Adrenal gland (tissue), 12 donors: ENCODE results near the gene KCNK6. TPM values are rescaled to one million over a fixed set of nuclear protein-coding genes. Genes with fewer than 3 reads are reported as not detected.

Experiments used
- DNase-seq, 7 donors: peaks; one replicate each; pipeline ENCODE4 v3.0.0-alpha.2; 2019 to 2020
- H3K27ac ChIP-seq, 5 donors: fragments of 200-600 bp; sonication (generic) in 4 of 5; 1 replicate in 3 of 5; 2 replicates in 2 of 5; pipeline versions ENCODE4 v1.5.1 to v1.8.0; 2016 to 2020; ENCODE audit warnings: mild to moderate bottlenecking in 1 of 5
- H3K27me3 ChIP-seq: fragments of 200-600 bp; 2 replicates; pipeline ENCODE4 v1.8.0; 2021
- H3K36me3 ChIP-seq, 2 donors: fragments of 200-600 bp; replicated peaks in 1 of 2; 1 replicate in 1 of 2; 2 replicates in 1 of 2; pipeline versions ENCODE4 v1.5.1 to v1.8.0; 2018 to 2022
- H3K4me1 ChIP-seq, 2 donors: fragments of 200-600 bp; replicated peaks in 1 of 2; 1 replicate in 1 of 2; 2 replicates in 1 of 2; pipeline versions ENCODE4 v1.5.1 to v1.8.0; 2018 to 2021
- H3K4me3 ChIP-seq, 4 donors: fragments of 200-600 bp; sonication (generic) in 3 of 4; one replicate each; pipeline ENCODE4 v1.5.1; 2016 to 2018
- H3K9me3 ChIP-seq, 3 donors: fragments of 200-600 bp; sonication (generic) in 1 of 3; replicated peaks in 1 of 3; 1 replicate in 2 of 3; 2 replicates in 1 of 3; pipeline versions ENCODE4 v1.5.1 to v1.8.0; 2016 to 2021
- CTCF ChIP-seq, 6 experiments: fragments of 450-650 bp in 4 of 6; fragments of 200-600 bp in 2 of 6; sonication (generic) in 1 of 6; IDR thresholded peaks; 1 replicate in 5 of 6; 2 replicates in 1 of 6; pipeline versions ENCODE4 v1.5.1 to v1.8.0; 2016 to 2021; ENCODE audit warnings: antibody characterized with exemption in 6 of 6, mild to moderate bottlenecking in 2 of 6, moderate library complexity in 1 of 6
- POLR2A ChIP-seq, 2 donors: fragments of 450-650 bp; IDR thresholded peaks; one replicate each; pipeline ENCODE4 v1.6.1; 2017; ENCODE audit warnings: antibody characterized with exemption in 2 of 2, mild to moderate bottlenecking in 2 of 2, moderate library complexity in 1 of 2
- WGBS, 4 donors: extraction: QIAGEN DNeasy Blood & Tissue Kit in 2 of 4; methylation state at CpG; one replicate each; pipeline versions ENCODE4 v1.1.5 to v1.1.7; 2013 to 2017; 5-methylcytosine and 5-hydroxymethylcytosine counted together
- intact Hi-C, 2 donors: fragments of 100-400 bp; cut with DNase I; formaldehyde crosslinking; loops; one replicate each; pipeline versions ENCODE4 v1.14.1 to v1.15.0; 2022 to 2023
- polyA plus RNA-seq, 3 donors: library from polyadenylated mRNA; stranded (reverse); fragments of 200-250 nt in 2 of 3; fragments of 350-450 nt in 1 of 3; fragmentation: Illumina TruSeq in 1 of 3; extraction: RNeasy Lipid Tissue Mini Kit (QIAGEN cat#74804) in 1 of 3; gene quantifications; one replicate each; pipeline ENCODE4 v1.2.3, GENCODE V29; 2013 to 2014
- total RNA-seq, 9 donors: library from RNA; depleted of rRNA in 4 of 9; stranded (reverse); fragments of >200 nt in 4 of 9; fragments of 120-200 nt in 1 of 9; fragmentation: NEBNext Ultra II Directional in 1 of 9; extraction: Animal tissue kit (Norgen Biotek cat#: 25700) in 1 of 9; gene quantifications; one replicate each; pipeline versions ENCODE4 v1.1.0 to v1.2.4, GENCODE V29; 2013 to 2023
- donor health status: healthy with polysubstance abuse.
- donor health status: Bipolar disorder and iron deficiency.
- donor health status: DM: yes; HTN: yes; CAD: no.
- donor health status: DM: no; HTN: no; CAD: no.
- donor health status: DM: no; HTN: no; CAD: no.
- donor health status: DM: yes; HTN: yes; CAD: no.

KCNK6 gene
- total and polyA plus RNA-seq, 12 donors = 1.2 to 6.0 (median 4.0) TPM

GRCh38 chr19:38308006-38308766 lies 11.5 kb upstream of the KCNK6 start:
- H3K9me3 ChIP-seq = no peaks in the 10 kb centered on the region
- H3K27ac ChIP-seq = no peak overlapping the region
- intact Hi-C loops = no loop called here
- no peak for TF ChIP-seq CTCF (IDR thresholded peaks at IDR 0.05)
- TF ChIP-seq POLR2A (IDR thresholded peaks at IDR 0.05) = no peak
- no peaks in the 10 kb centered on the region for H3K27me3 ChIP-seq
- WGBS, 4 donors = 87 to 91% (median 90%) methylated on average over 11 to 12 of the region's 12 CpGs
- H3K4me1 ChIP-seq = no peaks in the 10 kb centered on the region
- DNase-seq = no peak
- H3K4me3 ChIP-seq = no peak overlapping the region
- H3K36me3 ChIP-seq = peaks cover 0 to 18% of the 10 kb centered on the region in 2 donors

GRCh38 chr19:38308926-38309614 lies 10.6 kb upstream of the KCNK6 start:
- DNase-seq = no peak
- no peak overlapping the region for H3K27ac ChIP-seq
- no peaks in the 10 kb centered on the region for H3K9me3 ChIP-seq
- TF ChIP-seq CTCF (IDR thresholded peaks at IDR 0.05) (no peak), POLR2A (IDR thresholded peaks at IDR 0.05) (no peak)
- WGBS, 4 donors = 90 to 95% (median 93%) methylated on average over 8 to 24 of the region's 24 CpGs
- no peak overlapping the region for H3K4me3 ChIP-seq
- intact Hi-C loops = no loop called here
- no peaks in the 10 kb centered on the region for H3K27me3 ChIP-seq
- no peaks in the 10 kb centered on the region for H3K4me1 ChIP-seq
- peaks cover 0 to 18% of the 10 kb centered on the region in 2 donors for H3K36me3 ChIP-seq

- TF ChIP-seq POLR2A (IDR thresholded peaks at IDR 0.05) (no peak), CTCF (IDR thresholded peaks at IDR 0.05) (no peak)
- DNase-seq = no peak
- WGBS, 4 donors = 86 to 98% (median 95%) methylated on average over 2 to 3 of the region's 3 CpGs
- H3K27ac ChIP-seq = no peak overlapping the region
- H3K4me1 ChIP-seq = peaks cover 0 to under 1% of the 10 kb centered on the region in 2 donors
- peaks cover 0 to 18% of the 10 kb centered on the region in 2 donors for H3K36me3 ChIP-seq
- no peaks in the 10 kb centered on the region for H3K9me3 ChIP-seq
- no peak overlapping the region for H3K4me3 ChIP-seq
- no peaks in the 10 kb centered on the region for H3K27me3 ChIP-seq
- intact Hi-C loops = no loop called here
Observed at GRCh38 chr19:38309615-38310278, 9.9 kb upstream of the KCNK6 start.

GRCh38 chr19:38310279-38310670 lies 9.4 kb upstream of the KCNK6 start:
- no peak for DNase-seq
- Histone ChIP-seq H3K27ac (no peak overlapping the region), H3K27me3 (no peaks in the 10 kb centered on the region), H3K4me1 (peaks cover 4 to 6% of the 10 kb centered on the region in 2 donors), H3K36me3 (peaks cover 0 to 15% of the 10 kb centered on the region in 2 donors), H3K9me3 (no peaks in the 10 kb centered on the region), H3K4me3 (no peak overlapping the region)
- intact Hi-C loops = no loop called here
- TF ChIP-seq CTCF (IDR thresholded peaks at IDR 0.05) = no peak
- no peak for TF ChIP-seq POLR2A (IDR thresholded peaks at IDR 0.05)
- WGBS, 4 donors = 83 to 98% (median 97%) methylated on average over 2 of the region's 2 CpGs
